ENCODE data around the gene STRA6.

STRA6 gene

DNA sequence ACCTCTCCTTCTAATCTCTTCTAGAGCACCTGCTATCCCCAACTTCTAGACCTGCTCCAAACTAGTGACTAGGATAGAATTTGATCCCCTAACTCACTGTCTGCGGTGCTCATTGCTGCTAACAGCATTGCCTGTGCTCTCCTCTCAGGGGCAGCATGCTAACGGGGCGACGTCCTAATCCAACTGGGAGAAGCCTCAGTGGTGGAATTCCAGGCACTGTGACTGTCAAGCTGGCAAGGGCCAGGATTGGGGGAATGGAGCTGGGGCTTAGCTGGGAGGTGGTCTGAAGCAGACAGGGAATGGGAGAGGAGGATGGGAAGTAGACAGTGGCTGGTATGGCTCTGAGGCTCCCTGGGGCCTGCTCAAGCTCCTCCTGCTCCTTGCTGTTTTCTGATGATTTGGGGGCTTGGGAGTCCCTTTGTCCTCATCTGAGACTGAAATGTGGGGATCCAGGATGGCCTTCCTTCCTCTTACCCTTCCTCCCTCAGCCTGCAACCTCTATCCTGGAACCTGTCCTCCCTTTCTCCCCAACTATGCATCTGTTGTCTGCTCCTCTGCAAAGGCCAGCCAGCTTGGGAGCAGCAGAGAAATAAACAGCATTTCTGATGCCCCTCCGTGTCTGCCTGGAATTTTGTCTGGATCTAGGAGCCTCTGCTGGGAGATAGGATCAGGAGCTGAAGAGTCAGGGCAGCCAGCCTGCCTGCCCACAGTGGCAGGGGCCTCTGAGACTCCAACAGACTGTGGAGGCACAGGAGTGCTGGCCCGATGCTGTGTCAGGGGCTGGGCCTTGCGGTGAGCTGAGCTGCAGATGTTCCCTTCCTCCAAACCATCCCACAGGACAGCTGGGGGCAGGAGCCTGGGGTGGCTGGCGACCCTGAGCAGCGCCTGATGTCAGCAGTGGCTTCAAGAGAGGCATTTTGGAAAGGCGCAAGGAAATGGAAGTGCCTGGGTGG lies 26.0 kb downstream of the STRA6 start:
- no peak for TF ChIP-seq GATA1 (IDR thresholded peaks at IDR 0.05; ENCODE audit: low read depth, low read length)
- DNase-seq = no peak

- DNase-seq = no peak
- no peak for TF ChIP-seq GATA1 (IDR thresholded peaks at IDR 0.05; ENCODE audit: low read depth, low read length)
These were observed 27.1 kb downstream of the STRA6 start for GRCh38 chr15:74175271-74176191.

GRCh38 chr15:74174958-74175253 lies 27.7 kb downstream of the STRA6 start:
- TF ChIP-seq POLR2A (IDR thresholded peaks at IDR 0.05; ENCODE audit: low read length) (no peak), GATA1 (IDR thresholded peaks at IDR 0.05; ENCODE audit: low read depth, low read length) (no peak)
- DNase-seq = no peak

DNA sequence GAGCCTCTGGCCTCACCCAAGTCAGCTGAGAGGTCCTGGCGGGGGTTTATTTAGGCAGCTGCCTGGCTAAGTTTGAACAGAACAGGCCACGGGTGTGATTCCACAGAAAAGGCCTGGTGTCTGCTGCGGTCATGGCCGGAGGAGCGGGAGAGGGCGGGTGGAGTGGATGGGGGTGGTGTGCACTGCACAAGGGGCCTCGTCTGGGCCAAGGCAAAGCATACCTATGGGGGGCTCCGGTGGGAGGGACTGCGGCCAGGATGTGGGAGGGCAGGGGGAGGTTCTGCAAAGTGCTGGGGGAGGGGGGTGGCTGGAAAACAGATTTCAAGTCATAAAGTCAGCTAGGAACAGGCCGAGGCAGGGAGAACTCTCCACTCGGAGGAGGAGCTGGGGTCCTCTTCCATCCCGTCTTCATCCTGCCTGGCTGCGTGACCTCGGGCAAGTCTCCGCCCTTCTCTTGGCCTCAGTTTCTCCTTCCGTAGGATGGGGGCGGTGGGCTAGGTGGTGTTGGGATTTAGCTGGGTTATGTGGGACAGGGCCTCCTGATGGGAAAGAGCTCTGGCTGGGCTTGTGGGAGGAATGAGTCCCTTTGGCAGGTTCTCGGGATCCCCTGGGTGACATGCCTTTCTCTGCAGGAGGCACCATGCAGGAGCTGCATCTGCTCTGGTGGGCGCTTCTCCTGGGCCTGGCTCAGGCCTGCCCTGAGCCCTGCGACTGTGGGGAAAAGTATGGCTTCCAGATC lies 28.2 kb downstream of the STRA6 start:
- TF ChIP-seq POLR2A (IDR thresholded peaks at IDR 0.05; ENCODE audit: low read length) = no peak
- TF ChIP-seq GATA1 (IDR thresholded peaks at IDR 0.05; ENCODE audit: low read depth, low read length) = no peak
- DNase-seq = no peak

- no peak for DNase-seq
- no peak for TF ChIP-seq GATA1 (IDR thresholded peaks at IDR 0.05; ENCODE audit: low read depth, low read length)
- TF ChIP-seq POLR2A (IDR thresholded peaks at IDR 0.05; ENCODE audit: low read length) = no peak
These were observed 29.0 kb downstream of the STRA6 start, which contains the start of gene ISLR for GRCh38 chr15:74173380-74174218. Gene ISLR (plus strand): TSS chr15:74173710. CDS start chr15:74174859, 1,149 bp downstream.

DNA sequence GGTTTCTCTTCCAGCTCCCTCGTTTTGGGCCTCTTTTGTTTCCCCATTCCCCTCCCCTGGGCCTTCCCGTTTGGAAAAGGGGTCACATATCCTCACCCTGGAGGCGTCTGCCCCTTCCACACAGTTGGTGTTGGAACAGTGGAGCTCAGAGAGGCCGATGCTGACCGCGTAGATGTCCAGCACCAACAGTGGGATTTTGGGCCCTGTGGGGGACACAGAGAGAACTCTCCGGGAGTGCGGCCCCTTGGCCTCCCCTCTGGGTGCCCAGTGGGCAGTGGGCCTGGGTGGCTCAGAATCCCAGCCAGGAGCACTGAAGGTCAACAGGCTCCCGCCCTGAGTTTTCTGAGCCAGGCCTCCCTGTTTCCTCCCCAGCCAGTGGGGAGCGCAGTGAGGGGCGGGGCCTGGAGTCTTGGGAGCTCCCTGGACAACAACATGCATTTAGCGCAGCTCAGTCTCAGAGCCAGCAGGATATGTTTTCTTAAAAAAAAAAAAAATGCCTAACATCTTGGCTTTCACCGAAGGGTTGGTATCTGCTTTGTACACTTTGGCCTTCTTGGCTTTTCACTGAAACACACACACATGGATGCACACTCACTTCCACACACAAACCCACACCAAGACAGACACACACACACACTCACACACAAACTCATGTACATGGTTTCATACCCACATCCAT lies 29.7 kb downstream of the STRA6 start:
- DNase-seq = no peak

GRCh38 chr15:74171965-74172541 lies 30.5 kb downstream of the STRA6 start:
- no peak for DNase-seq
- no peak for TF ChIP-seq GATA1 (IDR thresholded peaks at IDR 0.05; ENCODE audit: low read depth, low read length)
- no peak for TF ChIP-seq POLR2A (IDR thresholded peaks at IDR 0.05; ENCODE audit: low read length)

More for the DNA sequence above, 29.7 kb downstream of the STRA6 start:
- TF ChIP-seq POLR2A (IDR thresholded peaks at IDR 0.05; ENCODE audit: low read length) (no peak), GATA1 (IDR thresholded peaks at IDR 0.05; ENCODE audit: low read depth, low read length) (no peak)

DNA sequence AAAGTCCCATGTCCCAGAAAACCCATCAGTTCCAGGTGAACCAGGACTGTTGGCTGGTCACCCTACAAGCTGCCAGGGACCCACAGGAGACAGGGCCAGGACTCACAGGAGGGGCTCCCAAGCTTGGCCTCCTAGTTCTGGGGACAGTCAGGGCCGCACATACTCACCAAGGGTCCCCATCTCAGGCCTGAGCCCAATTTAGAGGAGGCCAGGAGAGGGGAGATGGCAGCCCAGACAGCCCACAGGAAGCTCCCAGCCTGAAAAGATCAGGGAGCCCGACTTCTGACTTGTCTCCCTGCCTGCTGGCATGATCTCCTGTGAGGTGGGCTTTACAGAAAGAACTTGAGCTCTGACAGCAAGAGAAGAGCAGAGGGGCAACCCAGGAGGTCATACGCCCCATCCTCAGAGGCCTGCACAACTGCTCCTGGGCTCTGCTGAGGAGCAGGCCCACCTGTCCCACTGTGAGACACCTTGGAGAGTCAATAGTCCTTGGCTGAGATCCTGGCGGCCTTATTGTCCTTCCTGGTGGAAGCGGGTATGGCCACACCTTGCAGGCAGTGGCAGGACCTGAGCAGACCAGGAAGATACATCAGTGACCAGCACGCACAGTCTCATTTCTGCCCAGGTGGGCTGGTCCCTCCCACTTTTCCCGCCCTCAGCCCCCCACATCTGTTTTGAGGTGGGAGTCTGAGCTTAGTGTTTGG lies 31.6 kb downstream of the STRA6 start:
- no peak for TF ChIP-seq GATA1 (IDR thresholded peaks at IDR 0.05; ENCODE audit: low read depth, low read length)
- no peak for TF ChIP-seq POLR2A (IDR thresholded peaks at IDR 0.05; ENCODE audit: low read length)
- no peak for DNase-seq

DNA sequence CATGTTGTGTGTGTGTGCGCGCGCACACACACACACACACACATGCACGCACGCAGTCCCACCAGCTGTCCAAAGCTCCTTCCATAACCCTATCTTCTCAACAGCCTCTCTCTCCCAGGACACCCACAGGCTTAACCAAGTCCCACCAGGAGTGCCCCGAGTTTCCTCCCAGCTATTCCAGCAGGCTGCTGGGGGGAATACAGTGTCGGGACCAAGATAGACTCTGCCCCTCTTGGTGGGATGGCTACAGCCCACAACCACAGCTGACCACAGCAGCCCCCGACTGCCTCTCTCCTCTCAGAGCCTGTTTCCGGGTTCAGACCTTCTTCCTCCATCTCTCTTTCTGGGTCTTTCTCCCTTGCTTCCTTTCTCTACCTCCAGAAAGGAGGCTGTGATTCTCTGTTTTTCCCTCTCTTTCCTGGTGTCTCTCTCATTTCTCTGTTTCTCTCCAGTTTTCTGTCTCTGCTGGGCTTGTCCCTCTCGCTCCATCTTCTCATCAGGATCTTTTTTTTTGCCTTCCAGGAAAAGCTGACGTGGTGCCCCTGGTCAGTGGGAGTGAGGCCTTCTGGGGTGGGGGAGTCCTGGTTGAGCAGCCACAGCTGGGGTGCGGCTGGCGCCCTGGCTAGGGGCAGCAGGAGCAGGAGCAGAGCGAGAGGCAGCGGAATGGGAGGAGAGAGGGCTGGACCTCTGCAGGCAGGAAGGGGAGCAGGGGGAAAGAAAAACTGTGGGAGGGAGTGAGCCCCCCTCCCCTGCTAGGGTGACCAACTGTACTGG lies 32.3 kb downstream of the STRA6 start:
- TF ChIP-seq GATA1 (IDR thresholded peaks at IDR 0.05; ENCODE audit: low read depth, low read length) (no peak), POLR2A (IDR thresholded peaks at IDR 0.05; ENCODE audit: low read length) (no peak)
- DNase-seq = no peak

DNA sequence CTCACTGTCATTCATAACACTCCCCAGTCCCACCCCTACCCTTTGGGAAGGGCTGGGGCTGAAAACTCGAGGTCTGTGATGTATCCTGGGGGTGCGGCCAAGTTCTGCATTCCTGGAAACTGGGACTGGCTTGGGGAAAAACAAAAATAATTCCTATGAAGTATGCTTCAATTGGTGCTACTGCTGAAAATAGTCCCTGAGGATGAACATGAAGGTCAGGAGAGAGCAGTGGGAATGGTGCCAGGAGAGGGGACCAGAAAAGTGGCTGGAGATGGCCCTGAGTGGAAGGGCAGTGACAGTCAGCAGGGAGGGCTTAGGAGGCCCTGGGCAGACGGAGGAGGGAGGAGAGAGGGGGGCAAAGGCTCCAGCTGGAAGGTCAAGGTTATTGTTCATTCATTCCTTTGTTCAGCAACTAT lies 33.9 kb downstream of the STRA6 start:
- DNase-seq = no peak
- no peak for TF ChIP-seq GATA1 (IDR thresholded peaks at IDR 0.05; ENCODE audit: low read depth, low read length)
- TF ChIP-seq POLR2A (IDR thresholded peaks at IDR 0.05; ENCODE audit: low read length) = no peak

- TF ChIP-seq POLR2A (IDR thresholded peaks at IDR 0.05; ENCODE audit: low read length) = no peak
- no peak for TF ChIP-seq GATA1 (IDR thresholded peaks at IDR 0.05; ENCODE audit: low read depth, low read length)
- DNase-seq = no peak
These were observed 34.7 kb downstream of the STRA6 start for GRCh38 chr15:74167891-74168331.

Data from erythroblast (primary cell).